K562 (cell line): ENCODE results near the gene SPATS2L.

Source experiments
- CBX5 ChIP-seq: IDR thresholded peaks from 2 replicates; pipeline ENCODE4 v1.6.1; 2014; ENCODE audit warnings: low read depth, borderline replicate concordance
- CHD2 ChIP-seq: IDR thresholded peaks from 2 replicates; pipeline ENCODE4 v1.6.1; 2011; ENCODE audit warnings: low read depth, low read length
- CSDE1 ChIP-seq, 2 experiments: fragments of 450-650 bp; IDR thresholded peaks; 2 replicates each; pipeline ENCODE4 v1.6.1; 2016; ENCODE audit warnings: mild to moderate bottlenecking in 1 of 2
- POLR2A ChIP-seq: fragments of 450-650 bp; conservative IDR thresholded peaks from 2 replicates; pipeline ENCODE4 v1.6.1; 2016
- SRSF9 ChIP-seq: fragments of 200-400 bp; formaldehyde crosslinking; IDR thresholded peaks from 2 replicates; pipeline ENCODE4 v1.6.1; 2017; ENCODE audit warnings: low read depth, low read length, borderline replicate concordance
- STAT5B ChIP-seq: fragments of 250-450 bp; sonication (Bioruptor Pico); IDR thresholded peaks from 2 replicates; pipeline ENCODE4 v1.8.0; 2021; ENCODE audit warnings: mild to moderate bottlenecking, inconsistent platforms
- TAF1 ChIP-seq: IDR thresholded peaks from 2 replicates; pipeline ENCODE4 v1.6.1; 2011; ENCODE audit warnings: mild to moderate bottlenecking, low read length, moderate library complexity; ENCODE audit not compliant: insufficient read depth, control insufficient read depth, severe bottlenecking; ENCODE audit errors: extremely low read depth
- TBP ChIP-seq: optimal IDR thresholded peaks from 2 replicates; pipeline ENCODE3; 2011; ENCODE audit warnings: low read depth, low read length, improper control_type of control experiment
- ZNF24 ChIP-seq: fragments of 450-650 bp; IDR thresholded peaks from 2 replicates; pipeline ENCODE4 v1.6.1; 2016
- TF ChIP-seq, protein P1 (sequence below), 3 experiments: IDR thresholded peaks in 2 of 3; conservative IDR thresholded peaks in 1 of 3; 2 replicates each; pipeline ENCODE4 v1.5.1; 2011 to 2012; ENCODE audit warnings: low read length in 3 of 3, mild to moderate bottlenecking in 3 of 3, control low read depth in 2 of 3, improper control_type of control experiment in 1 of 3, inconsistent platforms in 1 of 3, low read depth in 1 of 3, mixed read lengths in 1 of 3, moderate library complexity in 1 of 3; ENCODE audit not compliant: insufficient read depth in 2 of 3

DNA sequence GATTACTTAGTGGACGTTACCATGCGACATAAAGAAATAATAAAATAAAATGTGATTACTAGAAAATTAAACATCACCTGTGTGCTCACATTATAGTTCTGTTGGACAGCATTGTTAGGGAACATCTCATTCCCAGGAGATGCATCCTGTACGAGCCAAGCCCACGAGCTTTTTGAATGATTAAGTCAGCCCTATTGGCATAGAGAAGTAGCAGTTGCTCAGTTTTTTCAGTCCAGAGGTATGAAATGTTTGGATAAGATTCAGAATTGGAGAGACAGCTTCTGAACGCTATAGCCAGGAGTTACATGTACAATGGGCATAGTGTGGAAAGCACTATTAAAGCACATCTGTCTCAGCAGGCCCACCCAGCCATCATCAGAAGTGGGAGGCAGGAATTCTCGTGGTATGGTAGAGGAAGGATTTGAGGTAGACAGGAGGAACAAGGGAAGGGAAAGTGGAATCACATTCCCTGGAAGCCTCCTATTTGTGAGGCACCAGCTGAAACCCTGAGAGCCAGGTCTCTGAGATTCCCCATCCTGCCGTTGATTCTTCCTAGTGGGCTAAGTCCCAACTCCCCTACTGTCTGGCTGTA lies 8.6 kb downstream of the SPATS2L start:
- TF ChIP-seq, protein P1, sequence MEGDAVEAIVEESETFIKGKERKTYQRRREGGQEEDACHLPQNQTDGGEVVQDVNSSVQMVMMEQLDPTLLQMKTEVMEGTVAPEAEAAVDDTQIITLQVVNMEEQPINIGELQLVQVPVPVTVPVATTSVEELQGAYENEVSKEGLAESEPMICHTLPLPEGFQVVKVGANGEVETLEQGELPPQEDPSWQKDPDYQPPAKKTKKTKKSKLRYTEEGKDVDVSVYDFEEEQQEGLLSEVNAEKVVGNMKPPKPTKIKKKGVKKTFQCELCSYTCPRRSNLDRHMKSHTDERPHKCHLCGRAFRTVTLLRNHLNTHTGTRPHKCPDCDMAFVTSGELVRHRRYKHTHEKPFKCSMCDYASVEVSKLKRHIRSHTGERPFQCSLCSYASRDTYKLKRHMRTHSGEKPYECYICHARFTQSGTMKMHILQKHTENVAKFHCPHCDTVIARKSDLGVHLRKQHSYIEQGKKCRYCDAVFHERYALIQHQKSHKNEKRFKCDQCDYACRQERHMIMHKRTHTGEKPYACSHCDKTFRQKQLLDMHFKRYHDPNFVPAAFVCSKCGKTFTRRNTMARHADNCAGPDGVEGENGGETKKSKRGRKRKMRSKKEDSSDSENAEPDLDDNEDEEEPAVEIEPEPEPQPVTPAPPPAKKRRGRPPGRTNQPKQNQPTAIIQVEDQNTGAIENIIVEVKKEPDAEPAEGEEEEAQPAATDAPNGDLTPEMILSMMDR (IDR thresholded peaks at IDR 0.05 in 2 of 3, conservative IDR thresholded peaks at IDR 0.05 in 1 of 3; ENCODE audit: insufficient read depth in 2 of 3, low read depth in 1 of 3, low read length in 3 of 3), result no peak
- TF ChIP-seq TAF1 (no peak), CHD2 (no peak), ZNF24 (no peak), TBP (no peak), POLR2A (no peak), CSDE1 (IDR thresholded peaks at IDR 0.05) (no peak), CBX5 (no peak), SRSF9 (no peak), STAT5B (CRISPR knock-in tag) (no peak)
